ENCODE results near the gene ME3.
"Not testable (repeated sequence)": the region's sequence is repeated elsewhere in the genome, so short reads cannot be mapped to it uniquely, and the experiment has no call there.

The ME3 gene

GRCh38 chr11:86418917-86419316, 253.5 kb downstream of the ME3 start:
- Histone ChIP-seq H3K27ac (ENCODE audit: insufficient read depth, low read depth, low read length, poor library complexity, severe bottlenecking) (no peak overlapping the region), H3K36me3 (ENCODE audit: control insufficient read depth, insufficient read depth, low read length) (no peaks in the 10 kb centered on the region), H3K27me3 (ENCODE audit: control insufficient read depth, insufficient read depth, low read length, poor library complexity, severe bottlenecking) (no peaks in the 10 kb centered on the region), H3K4me1 (ENCODE audit: control insufficient read depth, insufficient read depth, low read length) (no peaks in the 10 kb centered on the region), H3K9me3 (ENCODE audit: control insufficient read depth, low read length) (no peaks in the 10 kb centered on the region), H3K4me3 (ENCODE audit: insufficient read depth, low read depth, low read length) (no peak overlapping the region)
- WGBS, 2 experiments, result 47 to 55% methylated on average over 2 of the region's 2 CpGs

GRCh38 chr11:86418513-86418912, 253.9 kb downstream of the ME3 start:
- 100% methylated on average over 2 to 3 of the region's 3 CpGs for WGBS, 2 experiments
- Histone ChIP-seq H3K4me3 (ENCODE audit: insufficient read depth, low read depth, low read length) (no peak overlapping the region), H3K4me1 (ENCODE audit: control insufficient read depth, insufficient read depth, low read length) (no peaks in the 10 kb centered on the region), H3K27me3 (ENCODE audit: control insufficient read depth, insufficient read depth, low read length, poor library complexity, severe bottlenecking) (no peaks in the 10 kb centered on the region), H3K36me3 (ENCODE audit: control insufficient read depth, insufficient read depth, low read length) (no peaks in the 10 kb centered on the region), H3K27ac (ENCODE audit: insufficient read depth, low read depth, low read length, poor library complexity, severe bottlenecking) (no peak overlapping the region), H3K9me3 (ENCODE audit: control insufficient read depth, low read length) (no peaks in the 10 kb centered on the region)

GRCh38 chr11:86418106-86418505, 254.3 kb downstream of the ME3 start:
- H3K27me3 ChIP-seq (ENCODE audit: control insufficient read depth, insufficient read depth, low read length, poor library complexity, severe bottlenecking), result no peaks in the 10 kb centered on the region
- H3K36me3 ChIP-seq (ENCODE audit: control insufficient read depth, insufficient read depth, low read length), result no peaks in the 10 kb centered on the region
- no peak overlapping the region for H3K4me3 ChIP-seq (ENCODE audit: insufficient read depth, low read depth, low read length)
- no peaks in the 10 kb centered on the region for H3K4me1 ChIP-seq (ENCODE audit: control insufficient read depth, insufficient read depth, low read length)
- no peaks in the 10 kb centered on the region for H3K9me3 ChIP-seq (ENCODE audit: control insufficient read depth, low read length)
- no peak overlapping the region for H3K27ac ChIP-seq (ENCODE audit: insufficient read depth, low read depth, low read length, poor library complexity, severe bottlenecking)
- WGBS, 2 experiments, result 92 to 100% methylated on average over 2 to 3 of the region's 3 CpGs

- not testable (repeated sequence) for H3K27ac ChIP-seq (ENCODE audit: insufficient read depth, low read depth, low read length, poor library complexity, severe bottlenecking); H3K9me3 ChIP-seq (ENCODE audit: control insufficient read depth, low read length); H3K4me3 ChIP-seq (ENCODE audit: insufficient read depth, low read depth, low read length); H3K27me3 ChIP-seq (ENCODE audit: control insufficient read depth, insufficient read depth, low read length, poor library complexity, severe bottlenecking); H3K4me1 ChIP-seq (ENCODE audit: control insufficient read depth, insufficient read depth, low read length); H3K36me3 ChIP-seq (ENCODE audit: control insufficient read depth, insufficient read depth, low read length)
- 90 to 95% methylated on average over 8 to 9 of the region's 9 CpGs for WGBS, 2 experiments
These were observed 255.5 kb downstream of the ME3 start for GRCh38 chr11:86416951-86417350.

- WGBS, 2 experiments, result 100% methylated on average over 1 of the region's 1 CpG; no CpG with 5 or more reads in 1 of the 2 experiments
- Histone ChIP-seq H3K27ac (ENCODE audit: insufficient read depth, low read depth, low read length, poor library complexity, severe bottlenecking) (no peak overlapping the region), H3K36me3 (ENCODE audit: control insufficient read depth, insufficient read depth, low read length) (no peaks in the 10 kb centered on the region)
These were observed 255.9 kb downstream of the ME3 start for GRCh38 chr11:86416494-86416893.

GRCh38 chr11:86415026-86415425, 257.4 kb downstream of the ME3 start:
- no peaks in the 10 kb centered on the region for H3K36me3 ChIP-seq (ENCODE audit: control insufficient read depth, insufficient read depth, low read length)
- H3K4me1 ChIP-seq (ENCODE audit: control insufficient read depth, insufficient read depth, low read length), result no peaks in the 10 kb centered on the region
- WGBS, 2 experiments, result 81 to 86% methylated on average over 3 to 4 of the region's 4 CpGs
- no peak overlapping the region for H3K27ac ChIP-seq (ENCODE audit: insufficient read depth, low read depth, low read length, poor library complexity, severe bottlenecking)
- H3K27me3 ChIP-seq (ENCODE audit: control insufficient read depth, insufficient read depth, low read length, poor library complexity, severe bottlenecking), result no peaks in the 10 kb centered on the region
- no peaks in the 10 kb centered on the region for H3K9me3 ChIP-seq (ENCODE audit: control insufficient read depth, low read length)
- H3K4me3 ChIP-seq (ENCODE audit: insufficient read depth, low read depth, low read length), result no peak overlapping the region

More at GRCh38 chr11:86416494-86416893, 255.9 kb downstream of the ME3 start:
- Histone ChIP-seq H3K4me1 (ENCODE audit: control insufficient read depth, insufficient read depth, low read length) (no peaks in the 10 kb centered on the region), H3K9me3 (ENCODE audit: control insufficient read depth, low read length) (no peaks in the 10 kb centered on the region), H3K27me3 (ENCODE audit: control insufficient read depth, insufficient read depth, low read length, poor library complexity, severe bottlenecking) (no peaks in the 10 kb centered on the region), H3K4me3 (ENCODE audit: insufficient read depth, low read depth, low read length) (no peak overlapping the region)

GRCh38 chr11:86414032-86414431, 258.4 kb downstream of the ME3 start:
- H3K4me3 ChIP-seq (ENCODE audit: insufficient read depth, low read depth, low read length), result no peak overlapping the region
- no peaks in the 10 kb centered on the region for H3K27me3 ChIP-seq (ENCODE audit: control insufficient read depth, insufficient read depth, low read length, poor library complexity, severe bottlenecking)
- WGBS, 2 experiments, result 95 to 97% methylated on average over 2 of the region's 2 CpGs
- no peaks in the 10 kb centered on the region for H3K9me3 ChIP-seq (ENCODE audit: control insufficient read depth, low read length)
- no peaks in the 10 kb centered on the region for H3K36me3 ChIP-seq (ENCODE audit: control insufficient read depth, insufficient read depth, low read length)
- H3K27ac ChIP-seq (ENCODE audit: insufficient read depth, low read depth, low read length, poor library complexity, severe bottlenecking), result no peak overlapping the region
- no peaks in the 10 kb centered on the region for H3K4me1 ChIP-seq (ENCODE audit: control insufficient read depth, insufficient read depth, low read length)

- H3K4me1 ChIP-seq (ENCODE audit: control insufficient read depth, insufficient read depth, low read length), result no peaks in the 10 kb centered on the region
- H3K9me3 ChIP-seq (ENCODE audit: control insufficient read depth, low read length), result no peaks in the 10 kb centered on the region
- no peaks in the 10 kb centered on the region for H3K27me3 ChIP-seq (ENCODE audit: control insufficient read depth, insufficient read depth, low read length, poor library complexity, severe bottlenecking)
- no peaks in the 10 kb centered on the region for H3K36me3 ChIP-seq (ENCODE audit: control insufficient read depth, insufficient read depth, low read length)
- no peak overlapping the region for H3K4me3 ChIP-seq (ENCODE audit: insufficient read depth, low read depth, low read length)
- H3K27ac ChIP-seq (ENCODE audit: insufficient read depth, low read depth, low read length, poor library complexity, severe bottlenecking), result no peak overlapping the region
These were observed 263.6 kb downstream of the ME3 start for GRCh38 chr11:86408845-86409244.

- 86 to 96% methylated on average over 1 of the region's 1 CpG for WGBS, 2 experiments
- no peaks in the 10 kb centered on the region for H3K4me1 ChIP-seq (ENCODE audit: control insufficient read depth, insufficient read depth, low read length)
These were observed 269.0 kb downstream of the ME3 start for GRCh38 chr11:86403458-86403857.

GRCh38 chr11:86398106-86398505, 274.3 kb downstream of the ME3 start:
- Histone ChIP-seq H3K9me3 (ENCODE audit: control insufficient read depth, low read length) (no peaks in the 10 kb centered on the region), H3K4me1 (ENCODE audit: control insufficient read depth, insufficient read depth, low read length) (no peaks in the 10 kb centered on the region), H3K27me3 (ENCODE audit: control insufficient read depth, insufficient read depth, low read length, poor library complexity, severe bottlenecking) (no peaks in the 10 kb centered on the region), H3K36me3 (ENCODE audit: control insufficient read depth, insufficient read depth, low read length) (no peaks in the 10 kb centered on the region), H3K27ac (ENCODE audit: insufficient read depth, low read depth, low read length, poor library complexity, severe bottlenecking) (no peak overlapping the region), H3K4me3 (ENCODE audit: insufficient read depth, low read depth, low read length) (no peak overlapping the region)
- 96 to 99% methylated on average over 3 of the region's 3 CpGs for WGBS, 2 experiments

More at GRCh38 chr11:86403458-86403857, 269.0 kb downstream of the ME3 start:
- no peaks in the 10 kb centered on the region for H3K9me3 ChIP-seq (ENCODE audit: control insufficient read depth, low read length)
- H3K27me3 ChIP-seq (ENCODE audit: control insufficient read depth, insufficient read depth, low read length, poor library complexity, severe bottlenecking), result no peaks in the 10 kb centered on the region
- H3K36me3 ChIP-seq (ENCODE audit: control insufficient read depth, insufficient read depth, low read length), result no peaks in the 10 kb centered on the region
- H3K27ac ChIP-seq (ENCODE audit: insufficient read depth, low read depth, low read length, poor library complexity, severe bottlenecking), result no peak overlapping the region
- H3K4me3 ChIP-seq (ENCODE audit: insufficient read depth, low read depth, low read length), result no peak overlapping the region

GRCh38 chr11:86397351-86397750, 275.1 kb downstream of the ME3 start:
- Histone ChIP-seq H3K27me3 (ENCODE audit: control insufficient read depth, insufficient read depth, low read length, poor library complexity, severe bottlenecking) (no peaks in the 10 kb centered on the region), H3K4me3 (ENCODE audit: insufficient read depth, low read depth, low read length) (no peak overlapping the region), H3K27ac (ENCODE audit: insufficient read depth, low read depth, low read length, poor library complexity, severe bottlenecking) (no peak overlapping the region), H3K36me3 (ENCODE audit: control insufficient read depth, insufficient read depth, low read length) (no peaks in the 10 kb centered on the region), H3K9me3 (ENCODE audit: control insufficient read depth, low read length) (no peaks in the 10 kb centered on the region), H3K4me1 (ENCODE audit: control insufficient read depth, insufficient read depth, low read length) (no peaks in the 10 kb centered on the region)

Measured in ectodermal cell (in vitro differentiated cells).